Stimulated activated CD8-positive, alpha-beta memory T cell treated with anti-CD3 and anti-CD28 coated beads, Interleukin-7, amount 100 ng/mL, for 1 hour (primary cell): ENCODE results near the gene RBM17.
"Not testable (repeated sequence)": the region's sequence is repeated elsewhere in the genome, so short reads cannot be mapped to it uniquely, and the experiment has no call there.

Experiments
- DNase-seq, 2 donors: peaks; one replicate each; pipeline ENCODE4 v3.0.0-alpha.2; 2020; ENCODE audit warnings: low read depth in 2 of 2

Gene RBM17

GRCh38 chr10:6056411-6057135, 32.3 kb upstream of the RBM17 start:
- DNase-seq = no peak

GRCh38 chr10:6058682-6059475, 30.0 kb upstream of the RBM17 start:
- no peak for DNase-seq

- DNase-seq = no peak
Observed at GRCh38 chr10:6059506-6059905, 29.3 kb upstream of the RBM17 start.

GRCh38 chr10:6061056-6061455, 27.8 kb upstream of the RBM17 start:
- no peak for DNase-seq

GRCh38 chr10:6062101-6062771, 26.6 kb upstream of the RBM17 start, which contains the start of gene IL2RA:
Gene IL2RA (minus strand): TSS chr10:6062367. CDS start chr10:6062151, 216 bp downstream.
- DNase-seq = peak in 1 of 2 donors; percentile 37

GRCh38 chr10:6064119-6064518, 24.7 kb upstream of the RBM17 start:
- no peak for DNase-seq

GRCh38 chr10:6064726-6065125, 24.1 kb upstream of the RBM17 start:
- not testable (repeated sequence) for DNase-seq

GRCh38 chr10:6065406-6065805, 23.4 kb upstream of the RBM17 start:
- no peak for DNase-seq

GRCh38 chr10:6065835-6066234, 23.0 kb upstream of the RBM17 start:
- DNase-seq = no peak

GRCh38 chr10:6067457-6067856, 21.4 kb upstream of the RBM17 start:
- no peak for DNase-seq

- no peak for DNase-seq
Observed at GRCh38 chr10:6068006-6068405, 20.8 kb upstream of the RBM17 start.

- DNase-seq = no peak
Observed at GRCh38 chr10:6068422-6068821, 20.4 kb upstream of the RBM17 start.

GRCh38 chr10:6069081-6069931, 19.5 kb upstream of the RBM17 start:
- DNase-seq = no peak

- no peak for DNase-seq
Observed at GRCh38 chr10:6070660-6071059, 18.2 kb upstream of the RBM17 start.

- DNase-seq = no peak
Observed at GRCh38 chr10:6071181-6072175, 17.4 kb upstream of the RBM17 start.

GRCh38 chr10:6072215-6072934, 16.5 kb upstream of the RBM17 start:
- DNase-seq = no peak

- DNase-seq = no peak
Observed at GRCh38 chr10:6074489-6075301, 14.1 kb upstream of the RBM17 start.

- no peak for DNase-seq
Observed at GRCh38 chr10:6077071-6077675, 11.7 kb upstream of the RBM17 start.
